K562 (cell line): ENCODE results near the gene CCL27. TPM values are rescaled to one million over a fixed set of nuclear protein-coding genes. Genes with fewer than 3 reads are reported as not detected.

Source experiments
- NFE2 ChIP-seq: IDR thresholded peaks from 2 replicates; pipeline ENCODE4 v1.6.1; 2014; ENCODE audit warnings: antibody characterized with exemption, low read depth
- PHTF2 ChIP-seq: fragments of 250-450 bp; sonication (Bioruptor Pico); IDR thresholded peaks from 2 replicates; pipeline ENCODE4 v1.5.0; 2021; ENCODE audit warnings: mild to moderate bottlenecking
- PML ChIP-seq: IDR thresholded peaks from 2 replicates; pipeline ENCODE4 v1.6.1; 2012; ENCODE audit warnings: low read length, inconsistent platforms
- PURB ChIP-seq: sonication (generic); formaldehyde crosslinking; IDR thresholded peaks from 2 replicates; pipeline ENCODE4 v1.9.0; 2021; ENCODE audit warnings: low read depth, mild to moderate bottlenecking, missing genetic modification reagents
- RHOXF2B ChIP-seq: fragments of 250-450 bp; sonication (Bioruptor Pico); conservative IDR thresholded peaks from 2 replicates; pipeline ENCODE4 v1.5.1; 2021
- RNF2 ChIP-seq: sonication (generic); IDR thresholded peaks from 2 replicates; pipeline ENCODE4 v1.6.1; 2016
- SREBF2 ChIP-seq: sonication (generic); formaldehyde crosslinking; IDR thresholded peaks from 2 replicates; pipeline ENCODE4 v1.4.0; 2020; ENCODE audit warnings: mild to moderate bottlenecking, missing genetic modification reagents
- ZNF212 ChIP-seq: fragments of 450-650 bp; formaldehyde crosslinking; IDR thresholded peaks from 2 replicates; pipeline ENCODE4 v1.4.0; 2020; ENCODE audit warnings: mild to moderate bottlenecking
- ZNF263 ChIP-seq: sonication (generic); formaldehyde crosslinking; IDR thresholded peaks from 2 replicates; pipeline ENCODE4 v1.8.0; 2022; ENCODE audit warnings: mild to moderate bottlenecking, missing genetic modification reagents, borderline replicate concordance
- polyA plus RNA-seq, 8 experiments: library from polyadenylated mRNA; depleted of rRNA in 4 of 8; stranded (reverse) in 5 of 8; unstranded in 3 of 8; fragments of >200 nt; fragmentation: Nextera tagmentation in 2 of 8; fragmentation: Illumina TruSeq in 1 of 8; extraction: Ambion mirVana in 2 of 8; extraction: Trizol in 1 of 8; gene quantifications; 2 replicates each; pipeline versions ENCODE4 v1.2.1 to v1.2.3, GENCODE V29; 2011 to 2014; ENCODE audit warnings: inconsistent platforms in 1 of 8, missing spikeins in 1 of 8
- total RNA-seq, 7 experiments: library from RNA; depleted of rRNA in 6 of 7; stranded (reverse); fragments of >200 nt in 6 of 7; fragmentation: Illumina TruSeq in 2 of 7; extraction: Trizol in 2 of 7; gene quantifications; 2 replicates each; pipeline versions ENCODE4 v1.2.1 to v1.2.3, GENCODE V29; 2011 to 2021; ENCODE audit warnings: low replicate concordance in 1 of 7
- TF ChIP-seq, protein P1 (sequence below): fragments of 250-450 bp; sonication (Bioruptor Pico); IDR thresholded peaks from 2 replicates; pipeline ENCODE4 v1.8.0; 2022; ENCODE audit warnings: inconsistent platforms
- TF ChIP-seq, protein P2 (sequence below), 3 experiments: fragments of 200-800 bp in 1 of 3; sonication (Bioruptor generic) in 1 of 3; sonication (generic) in 1 of 3; formaldehyde crosslinking in 1 of 3; IDR thresholded peaks; 2 replicates each; pipeline versions ENCODE4 v1.6.1 to v1.8.0; 2016 to 2022; ENCODE audit warnings: mild to moderate bottlenecking in 2 of 3, missing compliant biosample characterization in 2 of 3, missing genetic modification characterization in 2 of 3, missing genetic modification reagents in 1 of 3
- TF ChIP-seq, protein P3 (sequence below): fragments of 450-650 bp; formaldehyde crosslinking; IDR thresholded peaks from 2 replicates; pipeline ENCODE4 v1.4.0; 2022; ENCODE audit warnings: missing genetic modification characterization
- TF ChIP-seq, protein P4 (sequence below): fragments of 250-450 bp; sonication (Bioruptor Pico); IDR thresholded peaks from 2 replicates; pipeline ENCODE4 v1.5.0; 2020; ENCODE audit warnings: mild to moderate bottlenecking, borderline replicate concordance
- TF ChIP-seq, protein P5 (sequence below): fragments of 250-450 bp; sonication (Bioruptor Pico); IDR thresholded peaks from 2 replicates; pipeline ENCODE4 v1.4.0; 2020; ENCODE audit warnings: mild to moderate bottlenecking
- TF ChIP-seq, protein P6 (sequence below): fragments of 450-650 bp; IDR thresholded peaks from 2 replicates; pipeline ENCODE4 v1.6.1; 2016; ENCODE audit warnings: missing biosample characterization, missing genetic modification characterization
- TF ChIP-seq, protein P7 (sequence below): sonication (generic); formaldehyde crosslinking; IDR thresholded peaks from 2 replicates; pipeline ENCODE4 v1.8.0; 2022; ENCODE audit warnings: mild to moderate bottlenecking, missing genetic modification reagents

The CCL27 gene
- total and polyA plus RNA-seq, 9 of the 15 experiments (the other 6 are each of a cell fraction or from before 2014, with no cell fraction given), result 0.10 to 0.53 (median 0.27) TPM; not detected in 5

DNA sequence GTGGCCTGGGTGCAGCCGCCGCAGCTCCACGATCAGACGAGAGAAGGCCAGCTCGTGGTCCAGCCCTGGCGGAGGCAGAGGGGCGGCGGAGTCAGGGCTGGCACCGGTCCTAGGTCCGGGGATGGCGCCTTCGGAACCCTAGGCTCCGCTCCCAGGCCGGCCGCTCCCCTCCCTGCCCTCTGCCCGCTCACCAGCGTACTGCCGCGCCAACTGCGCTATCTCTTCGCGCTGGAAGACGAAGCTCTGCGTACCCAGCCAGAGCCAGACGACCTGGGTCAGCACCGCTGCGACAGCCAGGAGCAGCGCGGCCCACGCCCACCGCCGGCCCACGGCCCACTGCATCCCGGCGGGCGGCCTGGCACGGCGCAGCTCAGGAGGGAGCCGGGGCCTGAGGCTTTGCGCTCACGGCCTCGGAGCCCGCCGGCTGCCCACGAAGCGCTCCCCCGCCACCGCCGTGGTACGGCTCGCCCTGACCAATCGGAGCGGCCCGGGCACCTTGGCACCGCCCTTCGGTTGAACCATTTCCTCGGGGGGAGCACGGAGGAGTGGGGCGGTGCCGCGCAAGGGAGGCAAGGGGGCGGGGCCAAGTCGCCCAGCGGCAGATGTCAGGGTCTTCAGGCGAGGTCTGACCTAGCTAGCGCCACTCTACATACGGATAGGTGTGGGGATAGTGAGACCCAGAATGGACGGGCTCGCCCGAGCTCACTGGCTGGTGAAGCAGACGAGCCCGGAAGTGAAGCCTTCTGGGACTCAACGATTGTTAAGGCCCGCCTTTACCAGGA is 24.9 kb downstream of the CCL27 start, which contains the start of gene SIGMAR1 (continued):
- TF ChIP-seq, protein P1, sequence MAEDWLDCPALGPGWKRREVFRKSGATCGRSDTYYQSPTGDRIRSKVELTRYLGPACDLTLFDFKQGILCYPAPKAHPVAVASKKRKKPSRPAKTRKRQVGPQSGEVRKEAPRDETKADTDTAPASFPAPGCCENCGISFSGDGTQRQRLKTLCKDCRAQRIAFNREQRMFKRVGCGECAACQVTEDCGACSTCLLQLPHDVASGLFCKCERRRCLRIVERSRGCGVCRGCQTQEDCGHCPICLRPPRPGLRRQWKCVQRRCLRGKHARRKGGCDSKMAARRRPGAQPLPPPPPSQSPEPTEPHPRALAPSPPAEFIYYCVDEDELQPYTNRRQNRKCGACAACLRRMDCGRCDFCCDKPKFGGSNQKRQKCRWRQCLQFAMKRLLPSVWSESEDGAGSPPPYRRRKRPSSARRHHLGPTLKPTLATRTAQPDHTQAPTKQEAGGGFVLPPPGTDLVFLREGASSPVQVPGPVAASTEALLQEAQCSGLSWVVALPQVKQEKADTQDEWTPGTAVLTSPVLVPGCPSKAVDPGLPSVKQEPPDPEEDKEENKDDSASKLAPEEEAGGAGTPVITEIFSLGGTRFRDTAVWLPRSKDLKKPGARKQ (CRISPR knock-in tag), result no peak
- TF ChIP-seq ZNF212 (CRISPR knock-in tag), result no peak
- TF ChIP-seq, protein P2, sequence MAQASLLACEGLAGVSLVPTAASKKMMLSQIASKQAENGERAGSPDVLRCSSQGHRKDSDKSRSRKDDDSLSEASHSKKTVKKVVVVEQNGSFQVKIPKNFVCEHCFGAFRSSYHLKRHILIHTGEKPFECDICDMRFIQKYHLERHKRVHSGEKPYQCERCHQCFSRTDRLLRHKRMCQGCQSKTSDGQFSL (CRISPR knock-in tag; IDR thresholded peaks at IDR 0.05), result no peak
- TF ChIP-seq, protein P2 (tag; IDR thresholded peaks at IDR 0.05), result no peak
- TF ChIP-seq NFE2, result no peak
- TF ChIP-seq, protein P3, sequence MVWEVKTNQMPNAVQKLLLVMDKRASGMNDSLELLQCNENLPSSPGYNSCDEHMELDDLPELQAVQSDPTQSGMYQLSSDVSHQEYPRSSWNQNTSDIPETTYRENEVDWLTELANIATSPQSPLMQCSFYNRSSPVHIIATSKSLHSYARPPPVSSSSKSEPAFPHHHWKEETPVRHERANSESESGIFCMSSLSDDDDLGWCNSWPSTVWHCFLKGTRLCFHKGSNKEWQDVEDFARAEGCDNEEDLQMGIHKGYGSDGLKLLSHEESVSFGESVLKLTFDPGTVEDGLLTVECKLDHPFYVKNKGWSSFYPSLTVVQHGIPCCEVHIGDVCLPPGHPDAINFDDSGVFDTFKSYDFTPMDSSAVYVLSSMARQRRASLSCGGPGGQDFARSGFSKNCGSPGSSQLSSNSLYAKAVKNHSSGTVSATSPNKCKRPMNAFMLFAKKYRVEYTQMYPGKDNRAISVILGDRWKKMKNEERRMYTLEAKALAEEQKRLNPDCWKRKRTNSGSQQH, result no peak
- TF ChIP-seq, protein P4, sequence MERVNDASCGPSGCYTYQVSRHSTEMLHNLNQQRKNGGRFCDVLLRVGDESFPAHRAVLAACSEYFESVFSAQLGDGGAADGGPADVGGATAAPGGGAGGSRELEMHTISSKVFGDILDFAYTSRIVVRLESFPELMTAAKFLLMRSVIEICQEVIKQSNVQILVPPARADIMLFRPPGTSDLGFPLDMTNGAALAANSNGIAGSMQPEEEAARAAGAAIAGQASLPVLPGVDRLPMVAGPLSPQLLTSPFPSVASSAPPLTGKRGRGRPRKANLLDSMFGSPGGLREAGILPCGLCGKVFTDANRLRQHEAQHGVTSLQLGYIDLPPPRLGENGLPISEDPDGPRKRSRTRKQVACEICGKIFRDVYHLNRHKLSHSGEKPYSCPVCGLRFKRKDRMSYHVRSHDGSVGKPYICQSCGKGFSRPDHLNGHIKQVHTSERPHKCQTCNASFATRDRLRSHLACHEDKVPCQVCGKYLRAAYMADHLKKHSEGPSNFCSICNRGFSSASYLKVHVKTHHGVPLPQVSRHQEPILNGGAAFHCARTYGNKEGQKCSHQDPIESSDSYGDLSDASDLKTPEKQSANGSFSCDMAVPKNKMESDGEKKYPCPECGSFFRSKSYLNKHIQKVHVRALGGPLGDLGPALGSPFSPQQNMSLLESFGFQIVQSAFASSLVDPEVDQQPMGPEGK (CRISPR knock-in tag), result no peak
- TF ChIP-seq, protein P5, sequence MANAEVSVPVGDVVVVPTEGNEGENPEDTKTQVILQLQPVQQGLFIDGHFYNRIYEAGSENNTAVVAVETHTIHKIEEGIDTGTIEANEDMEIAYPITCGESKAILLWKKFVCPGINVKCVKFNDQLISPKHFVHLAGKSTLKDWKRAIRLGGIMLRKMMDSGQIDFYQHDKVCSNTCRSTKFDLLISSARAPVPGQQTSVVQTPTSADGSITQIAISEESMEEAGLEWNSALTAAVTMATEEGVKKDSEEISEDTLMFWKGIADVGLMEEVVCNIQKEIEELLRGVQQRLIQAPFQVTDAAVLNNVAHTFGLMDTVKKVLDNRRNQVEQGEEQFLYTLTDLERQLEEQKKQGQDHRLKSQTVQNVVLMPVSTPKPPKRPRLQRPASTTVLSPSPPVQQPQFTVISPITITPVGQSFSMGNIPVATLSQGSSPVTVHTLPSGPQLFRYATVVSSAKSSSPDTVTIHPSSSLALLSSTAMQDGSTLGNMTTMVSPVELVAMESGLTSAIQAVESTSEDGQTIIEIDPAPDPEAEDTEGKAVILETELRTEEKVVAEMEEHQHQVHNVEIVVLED, result no peak
- no peak for TF ChIP-seq RNF2
- TF ChIP-seq PHTF2 (CRISPR knock-in tag), result no peak
- TF ChIP-seq, protein P6, sequence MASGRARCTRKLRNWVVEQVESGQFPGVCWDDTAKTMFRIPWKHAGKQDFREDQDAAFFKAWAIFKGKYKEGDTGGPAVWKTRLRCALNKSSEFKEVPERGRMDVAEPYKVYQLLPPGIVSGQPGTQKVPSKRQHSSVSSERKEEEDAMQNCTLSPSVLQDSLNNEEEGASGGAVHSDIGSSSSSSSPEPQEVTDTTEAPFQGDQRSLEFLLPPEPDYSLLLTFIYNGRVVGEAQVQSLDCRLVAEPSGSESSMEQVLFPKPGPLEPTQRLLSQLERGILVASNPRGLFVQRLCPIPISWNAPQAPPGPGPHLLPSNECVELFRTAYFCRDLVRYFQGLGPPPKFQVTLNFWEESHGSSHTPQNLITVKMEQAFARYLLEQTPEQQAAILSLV (tag), result no peak
- no peak for TF ChIP-seq PML
- TF ChIP-seq ZNF263, result peak; percentile 53; the same call in 1 of the 2 replicates
- TF ChIP-seq SREBF2 (CRISPR knock-in tag), result no peak
- TF ChIP-seq, protein P7, sequence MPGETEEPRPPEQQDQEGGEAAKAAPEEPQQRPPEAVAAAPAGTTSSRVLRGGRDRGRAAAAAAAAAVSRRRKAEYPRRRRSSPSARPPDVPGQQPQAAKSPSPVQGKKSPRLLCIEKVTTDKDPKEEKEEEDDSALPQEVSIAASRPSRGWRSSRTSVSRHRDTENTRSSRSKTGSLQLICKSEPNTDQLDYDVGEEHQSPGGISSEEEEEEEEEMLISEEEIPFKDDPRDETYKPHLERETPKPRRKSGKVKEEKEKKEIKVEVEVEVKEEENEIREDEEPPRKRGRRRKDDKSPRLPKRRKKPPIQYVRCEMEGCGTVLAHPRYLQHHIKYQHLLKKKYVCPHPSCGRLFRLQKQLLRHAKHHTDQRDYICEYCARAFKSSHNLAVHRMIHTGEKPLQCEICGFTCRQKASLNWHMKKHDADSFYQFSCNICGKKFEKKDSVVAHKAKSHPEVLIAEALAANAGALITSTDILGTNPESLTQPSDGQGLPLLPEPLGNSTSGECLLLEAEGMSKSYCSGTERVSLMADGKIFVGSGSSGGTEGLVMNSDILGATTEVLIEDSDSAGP (CRISPR knock-in tag), result no peak
- TF ChIP-seq RHOXF2B (CRISPR knock-in tag), result no peak
- TF ChIP-seq PURB (CRISPR knock-in tag), result no peak
